ENCODE results near the gene LMOD3.

Gene LMOD3

GRCh38 chr3:69120879-69121464 lies 1.4 kb downstream of the LMOD3 start:
- TF ChIP-seq REST (IDR thresholded peaks at IDR 0.05; ENCODE audit: insufficient read depth in 1 of 2, low read depth in 2 of 2, low read length in 2 of 2) (no peak), SIN3A (IDR thresholded peaks at IDR 0.05; ENCODE audit: borderline replicate concordance, insufficient read depth, low read length) (no peak), FOXP2 (optimal IDR thresholded peaks at IDR 0.05; ENCODE audit: borderline replicate concordance, extremely low read depth, extremely low read length, insufficient read depth) (no peak), TAF1 (IDR thresholded peaks at IDR 0.05; ENCODE audit: borderline replicate concordance, insufficient read depth, low read length) (no peak), POLR2AphosphoS5 (IDR thresholded peaks at IDR 0.05; ENCODE audit: low read depth, low read length) (no peak)

- TF ChIP-seq REST (IDR thresholded peaks at IDR 0.05; ENCODE audit: insufficient read depth in 1 of 2, low read depth in 2 of 2, low read length in 2 of 2) = no peak
- no peak for TF ChIP-seq POLR2AphosphoS5 (IDR thresholded peaks at IDR 0.05; ENCODE audit: low read depth, low read length)
- TF ChIP-seq TAF1 (IDR thresholded peaks at IDR 0.05; ENCODE audit: borderline replicate concordance, insufficient read depth, low read length) = no peak
- TF ChIP-seq FOXP2 (optimal IDR thresholded peaks at IDR 0.05; ENCODE audit: borderline replicate concordance, extremely low read depth, extremely low read length, insufficient read depth) = no peak
- TF ChIP-seq SIN3A (IDR thresholded peaks at IDR 0.05; ENCODE audit: borderline replicate concordance, insufficient read depth, low read length) = no peak
Observed at GRCh38 chr3:69119681-69120080, 2.7 kb downstream of the LMOD3 start.

- TF ChIP-seq REST (IDR thresholded peaks at IDR 0.05; ENCODE audit: insufficient read depth in 1 of 2, low read depth in 2 of 2, low read length in 2 of 2) = no peak
- no peak for TF ChIP-seq FOXP2 (optimal IDR thresholded peaks at IDR 0.05; ENCODE audit: borderline replicate concordance, extremely low read depth, extremely low read length, insufficient read depth)
- TF ChIP-seq POLR2AphosphoS5 (IDR thresholded peaks at IDR 0.05; ENCODE audit: low read depth, low read length) = no peak
- no peak for TF ChIP-seq TAF1 (IDR thresholded peaks at IDR 0.05; ENCODE audit: borderline replicate concordance, insufficient read depth, low read length)
- no peak for TF ChIP-seq SIN3A (IDR thresholded peaks at IDR 0.05; ENCODE audit: borderline replicate concordance, insufficient read depth, low read length)
Observed at GRCh38 chr3:69119138-69119537, 3.3 kb downstream of the LMOD3 start.

GRCh38 chr3:69118555-69118954 lies 3.8 kb downstream of the LMOD3 start:
- no peak for TF ChIP-seq POLR2AphosphoS5 (IDR thresholded peaks at IDR 0.05; ENCODE audit: low read depth, low read length)

- no peak for TF ChIP-seq TAF1 (IDR thresholded peaks at IDR 0.05; ENCODE audit: borderline replicate concordance, insufficient read depth, low read length)
- no peak for TF ChIP-seq POLR2AphosphoS5 (IDR thresholded peaks at IDR 0.05; ENCODE audit: low read depth, low read length)
- no peak for TF ChIP-seq FOXP2 (optimal IDR thresholded peaks at IDR 0.05; ENCODE audit: borderline replicate concordance, extremely low read depth, extremely low read length, insufficient read depth)
- TF ChIP-seq REST (IDR thresholded peaks at IDR 0.05; ENCODE audit: insufficient read depth in 1 of 2, low read depth in 2 of 2, low read length in 2 of 2) = no peak
- TF ChIP-seq SIN3A (IDR thresholded peaks at IDR 0.05; ENCODE audit: borderline replicate concordance, insufficient read depth, low read length) = no peak
Observed at GRCh38 chr3:69116897-69117296, 5.5 kb downstream of the LMOD3 start.

Data from PFSK-1 (cell line).